ENCODE measurements around the gene HDAC4.
A peak's percentile ranks its signal among the peaks of the same experiment; 100 is the strongest.

The HDAC4 gene

DNA sequence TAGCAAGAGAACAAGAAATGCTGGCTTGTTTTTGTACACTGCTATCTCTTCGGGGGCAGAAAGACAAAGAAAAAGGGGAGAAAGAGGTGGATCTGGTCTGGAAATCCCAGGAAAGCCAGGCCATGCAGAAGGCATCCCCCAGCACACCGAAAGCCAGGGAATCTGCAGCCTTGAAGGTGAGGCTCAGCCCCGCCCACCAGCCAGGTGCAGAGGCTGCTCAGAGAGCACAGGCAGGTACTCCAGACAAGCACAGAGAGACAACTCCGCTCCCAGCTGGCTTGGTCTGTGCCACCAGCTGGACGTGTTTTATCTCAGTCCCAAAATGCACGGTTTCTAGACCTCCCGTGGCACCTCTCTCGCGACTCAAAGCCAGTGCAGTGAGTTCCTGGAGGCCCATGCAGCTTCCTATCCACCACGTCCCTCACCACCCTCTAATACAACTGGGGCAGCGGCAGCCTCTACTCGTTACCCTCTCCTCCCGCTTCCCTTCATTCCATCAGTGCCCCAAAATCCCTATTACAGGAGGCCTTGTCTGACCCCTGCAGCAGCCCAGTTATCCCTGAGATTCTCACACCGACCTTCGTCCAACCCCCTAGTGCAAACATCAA is 62.8 kb downstream of the HDAC4 start:
- no peaks in the 10 kb centered on the region for H3K36me3 ChIP-seq (ENCODE audit: insufficient read depth, low read length)
- H3K9me3 ChIP-seq (ENCODE audit: low read length), result no peaks in the 10 kb centered on the region
- peaks cover 60% of the 10 kb centered on the region for H3K4me1 ChIP-seq (ENCODE audit: insufficient read depth, low read length)
- no peak overlapping the region for H3K9ac ChIP-seq (ENCODE audit: low read length)
- H3K4me3 ChIP-seq (ENCODE audit: low read depth in 1 of 2, low read length in 2 of 2), result no peak overlapping the region
- peak overlapping the region; percentile 54 for H3K27ac ChIP-seq (ENCODE audit: low read depth, low read length)
- H3K27me3 ChIP-seq (ENCODE audit: control insufficient read depth in 1 of 2, insufficient read depth in 2 of 2, low read length in 2 of 2), result no peaks in the 10 kb centered on the region

DNA sequence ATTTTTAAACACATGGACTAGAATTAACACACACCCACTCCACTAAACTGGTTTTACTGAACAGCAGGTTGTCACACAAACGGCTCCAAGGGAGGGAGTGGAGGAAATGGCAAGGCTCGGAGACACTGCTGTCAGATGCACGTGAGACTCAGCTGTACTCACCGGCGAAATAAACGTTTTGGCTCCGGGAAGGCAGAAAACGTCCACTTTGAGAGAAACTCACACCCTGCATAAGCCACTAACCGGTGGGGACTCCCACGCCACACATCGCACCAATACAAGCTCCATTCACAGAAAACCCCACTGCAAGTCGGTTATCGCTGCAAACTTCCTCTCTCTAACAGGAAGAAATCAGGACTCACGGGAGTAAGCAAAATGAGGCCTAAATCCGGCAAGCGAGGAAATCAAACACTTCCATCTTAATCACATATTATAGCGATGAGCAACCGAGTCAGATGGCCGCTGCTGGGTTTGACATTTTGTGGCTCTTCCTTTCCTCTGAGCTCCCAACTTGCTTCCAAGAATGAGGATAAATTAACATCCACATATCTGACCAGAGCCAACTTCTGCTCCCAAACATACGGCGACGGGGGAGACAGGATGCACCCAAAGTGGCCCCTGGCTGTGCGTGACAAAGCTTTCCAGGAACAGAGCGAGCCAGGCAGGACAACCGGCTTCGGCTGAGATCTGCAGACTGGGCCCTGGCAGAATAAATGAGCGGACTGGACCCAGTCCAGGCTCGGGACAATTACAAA is 63.5 kb downstream of the HDAC4 start:
- peaks cover 62% of the 10 kb centered on the region for H3K4me1 ChIP-seq (ENCODE audit: insufficient read depth, low read length)
- H3K36me3 ChIP-seq (ENCODE audit: insufficient read depth, low read length), result no peaks in the 10 kb centered on the region
- peak overlapping the region; percentile 54 for H3K27ac ChIP-seq (ENCODE audit: low read depth, low read length)
- H3K9me3 ChIP-seq (ENCODE audit: low read length), result no peaks in the 10 kb centered on the region
- H3K9ac ChIP-seq (ENCODE audit: low read length), result no peak overlapping the region
- H3K27me3 ChIP-seq (ENCODE audit: control insufficient read depth in 1 of 2, insufficient read depth in 2 of 2, low read length in 2 of 2), result no peaks in the 10 kb centered on the region
- H3K4me3 ChIP-seq (ENCODE audit: low read depth in 1 of 2, low read length in 2 of 2), result no peak overlapping the region

- Histone ChIP-seq H3K27me3 (ENCODE audit: control insufficient read depth in 1 of 2, insufficient read depth in 2 of 2, low read length in 2 of 2) (no peaks in the 10 kb centered on the region), H3K27ac (ENCODE audit: low read depth, low read length) (peak overlapping the region; percentile 90), H3K4me3 (ENCODE audit: low read depth in 1 of 2, low read length in 2 of 2) (peak overlapping the region in 1 of 2 donors; percentile 28), H3K4me1 (ENCODE audit: insufficient read depth, low read length) (peaks cover 69% of the 10 kb centered on the region), H3K9me3 (ENCODE audit: low read length) (no peaks in the 10 kb centered on the region), H3K9ac (ENCODE audit: low read length) (peak overlapping the region; percentile 5), H3K36me3 (ENCODE audit: insufficient read depth, low read length) (no peaks in the 10 kb centered on the region)
Measured at GRCh38 chr2:239331560-239331959, 69.3 kb downstream of the HDAC4 start.

DNA sequence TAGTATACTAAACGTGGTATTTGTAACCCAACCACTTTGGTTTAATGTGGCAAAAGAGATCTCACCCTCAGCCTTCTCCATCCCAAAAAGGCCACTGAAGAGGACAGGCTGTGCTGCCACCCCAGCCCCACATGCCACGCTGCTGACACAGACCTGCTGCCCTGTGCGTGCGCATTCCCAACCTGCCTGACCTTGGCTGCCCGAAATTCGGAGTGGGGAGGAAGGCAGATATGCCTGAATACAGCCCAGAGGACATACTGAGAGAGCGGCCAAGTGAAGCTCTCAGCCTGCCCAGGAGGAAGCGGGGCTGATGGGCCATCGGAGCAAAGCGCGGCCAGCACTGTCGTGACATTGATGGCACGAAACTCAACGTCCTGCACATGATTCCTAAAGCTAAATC is 70.0 kb downstream of the HDAC4 start:
- H3K27ac ChIP-seq (ENCODE audit: low read depth, low read length), result peak overlapping the region; percentile 90
- peaks cover 64% of the 10 kb centered on the region for H3K4me1 ChIP-seq (ENCODE audit: insufficient read depth, low read length)
- H3K9ac ChIP-seq (ENCODE audit: low read length), result peak overlapping the region; percentile 5
- H3K36me3 ChIP-seq (ENCODE audit: insufficient read depth, low read length), result no peaks in the 10 kb centered on the region
- H3K4me3 ChIP-seq (ENCODE audit: low read depth in 1 of 2, low read length in 2 of 2), result peak overlapping the region in 1 of 2 donors; percentile 28
- no peaks in the 10 kb centered on the region for H3K27me3 ChIP-seq (ENCODE audit: control insufficient read depth in 1 of 2, insufficient read depth in 2 of 2, low read length in 2 of 2)
- no peaks in the 10 kb centered on the region for H3K9me3 ChIP-seq (ENCODE audit: low read length)

- Histone ChIP-seq H3K4me1 (ENCODE audit: insufficient read depth, low read length) (peaks cover 63% of the 10 kb centered on the region), H3K27ac (ENCODE audit: low read depth, low read length) (peak overlapping the region; percentile 90), H3K9me3 (ENCODE audit: low read length) (no peaks in the 10 kb centered on the region), H3K27me3 (ENCODE audit: control insufficient read depth in 1 of 2, insufficient read depth in 2 of 2, low read length in 2 of 2) (no peaks in the 10 kb centered on the region), H3K9ac (ENCODE audit: low read length) (peak overlapping the region; percentile 54), H3K4me3 (ENCODE audit: low read depth in 1 of 2, low read length in 2 of 2) (no peak overlapping the region), H3K36me3 (ENCODE audit: insufficient read depth, low read length) (no peaks in the 10 kb centered on the region)
Measured at GRCh38 chr2:239329972-239330572, 70.7 kb downstream of the HDAC4 start.

- Histone ChIP-seq H3K9ac (ENCODE audit: low read length) (peak overlapping the region; percentile 79), H3K27me3 (ENCODE audit: control insufficient read depth in 1 of 2, insufficient read depth in 2 of 2, low read length in 2 of 2) (no peaks in the 10 kb centered on the region), H3K9me3 (ENCODE audit: low read length) (no peaks in the 10 kb centered on the region), H3K4me1 (ENCODE audit: insufficient read depth, low read length) (peaks cover 70% of the 10 kb centered on the region), H3K4me3 (ENCODE audit: low read depth in 1 of 2, low read length in 2 of 2) (peak overlapping the region in 1 of 2 donors; percentile 16), H3K27ac (ENCODE audit: low read depth, low read length) (peak overlapping the region; percentile 93), H3K36me3 (ENCODE audit: insufficient read depth, low read length) (no peaks in the 10 kb centered on the region)
Measured at GRCh38 chr2:239329284-239329971, 71.4 kb downstream of the HDAC4 start.

DNA sequence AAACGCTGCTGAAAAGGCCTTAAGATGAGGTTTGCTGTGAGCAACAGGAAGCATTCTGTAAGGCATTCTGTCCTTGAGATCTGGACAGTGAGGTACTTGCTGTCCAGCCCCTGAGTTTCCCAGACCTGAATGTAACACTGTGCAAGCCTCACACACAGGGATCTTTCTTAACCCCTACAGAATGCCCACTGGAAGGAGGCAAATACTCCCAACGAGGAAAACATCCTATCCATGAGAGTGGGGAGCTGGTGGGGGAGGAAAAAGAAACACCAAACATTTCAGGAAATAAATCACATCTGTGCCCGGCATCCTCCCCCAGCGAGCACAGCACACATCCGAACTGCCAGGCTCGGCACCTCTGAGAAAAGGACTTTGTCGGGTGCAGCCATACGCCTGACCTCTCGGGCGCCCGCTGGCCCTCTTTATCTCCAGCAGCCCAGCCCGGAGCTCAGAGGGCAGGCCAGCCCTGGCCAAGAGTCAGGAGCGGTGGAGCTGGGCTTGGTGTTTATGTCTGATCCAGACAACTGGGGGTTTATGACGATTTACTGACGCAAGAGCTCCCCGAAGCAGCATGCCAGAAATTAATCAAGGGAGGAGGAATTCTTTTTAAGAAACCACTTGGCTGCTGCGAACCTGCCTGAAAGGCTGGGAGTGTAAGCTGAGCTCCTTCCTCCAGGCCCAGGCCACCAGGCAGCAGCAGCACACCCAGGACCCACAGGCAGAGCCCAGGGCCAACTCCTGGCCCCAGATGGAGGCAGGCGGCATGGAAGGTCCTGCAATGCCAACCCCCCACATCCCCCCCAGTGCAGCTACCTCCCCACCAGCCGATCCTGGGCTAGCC is 72.2 kb downstream of the HDAC4 start:
- H3K4me3 ChIP-seq (ENCODE audit: low read depth in 1 of 2, low read length in 2 of 2), result peak overlapping the region in 1 of 2 donors; percentile 17
- H3K27ac ChIP-seq (ENCODE audit: low read depth, low read length), result peak overlapping the region; percentile 93
- H3K36me3 ChIP-seq (ENCODE audit: insufficient read depth, low read length), result no peaks in the 10 kb centered on the region
- peak overlapping the region; percentile 79 for H3K9ac ChIP-seq (ENCODE audit: low read length)
- peaks cover 78% of the 10 kb centered on the region for H3K4me1 ChIP-seq (ENCODE audit: insufficient read depth, low read length)
- no peaks in the 10 kb centered on the region for H3K9me3 ChIP-seq (ENCODE audit: low read length)
- H3K27me3 ChIP-seq (ENCODE audit: control insufficient read depth in 1 of 2, insufficient read depth in 2 of 2, low read length in 2 of 2), result no peaks in the 10 kb centered on the region

DNA sequence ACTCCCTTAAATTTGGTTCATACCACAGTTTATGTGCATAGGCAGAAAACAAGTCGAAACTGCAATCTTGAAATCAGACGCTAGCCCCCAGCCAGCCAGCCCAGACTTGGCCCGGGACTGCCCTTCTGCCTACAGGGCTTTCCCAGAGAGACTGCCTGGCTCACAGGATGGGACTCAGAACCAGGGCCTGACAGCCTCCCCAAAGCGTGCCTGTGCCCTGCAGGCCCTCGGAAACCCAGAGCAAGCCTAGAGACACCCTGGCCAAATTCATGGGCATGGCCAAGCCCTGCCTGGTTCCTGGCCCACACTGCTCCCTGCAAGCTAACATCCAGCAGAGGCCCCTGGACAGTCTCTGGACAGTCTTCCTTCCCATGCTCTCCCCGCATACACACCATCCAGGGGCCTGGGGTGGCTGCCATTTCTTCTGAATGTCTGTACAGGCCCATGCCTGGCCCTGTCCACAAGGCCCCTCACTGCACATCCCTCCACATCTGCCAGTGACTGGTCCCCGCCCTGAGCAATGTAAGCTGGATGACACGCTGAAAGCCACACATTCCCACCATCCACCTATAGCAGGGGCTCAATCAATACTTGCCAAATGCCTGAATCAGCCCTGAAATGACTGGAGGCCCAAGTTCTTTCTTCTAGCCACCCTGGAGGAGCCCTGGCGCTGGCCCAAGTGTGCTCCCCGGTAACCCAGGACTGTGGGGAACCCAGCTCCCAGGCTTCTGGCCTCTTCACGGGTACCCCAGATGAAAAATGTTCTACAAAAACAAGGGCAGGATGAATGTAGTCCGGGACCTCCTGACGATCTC is 73.1 kb downstream of the HDAC4 start:
- Histone ChIP-seq H3K27ac (ENCODE audit: low read depth, low read length) (peak overlapping the region; percentile 93), H3K36me3 (ENCODE audit: insufficient read depth, low read length) (no peaks in the 10 kb centered on the region), H3K9ac (ENCODE audit: low read length) (peak overlapping the region; percentile 79), H3K4me3 (ENCODE audit: low read depth in 1 of 2, low read length in 2 of 2) (peak overlapping the region in 1 of 2 donors; percentile 17), H3K9me3 (ENCODE audit: low read length) (no peaks in the 10 kb centered on the region), H3K4me1 (ENCODE audit: insufficient read depth, low read length) (peaks cover 81% of the 10 kb centered on the region), H3K27me3 (ENCODE audit: control insufficient read depth in 1 of 2, insufficient read depth in 2 of 2, low read length in 2 of 2) (no peaks in the 10 kb centered on the region)

DNA sequence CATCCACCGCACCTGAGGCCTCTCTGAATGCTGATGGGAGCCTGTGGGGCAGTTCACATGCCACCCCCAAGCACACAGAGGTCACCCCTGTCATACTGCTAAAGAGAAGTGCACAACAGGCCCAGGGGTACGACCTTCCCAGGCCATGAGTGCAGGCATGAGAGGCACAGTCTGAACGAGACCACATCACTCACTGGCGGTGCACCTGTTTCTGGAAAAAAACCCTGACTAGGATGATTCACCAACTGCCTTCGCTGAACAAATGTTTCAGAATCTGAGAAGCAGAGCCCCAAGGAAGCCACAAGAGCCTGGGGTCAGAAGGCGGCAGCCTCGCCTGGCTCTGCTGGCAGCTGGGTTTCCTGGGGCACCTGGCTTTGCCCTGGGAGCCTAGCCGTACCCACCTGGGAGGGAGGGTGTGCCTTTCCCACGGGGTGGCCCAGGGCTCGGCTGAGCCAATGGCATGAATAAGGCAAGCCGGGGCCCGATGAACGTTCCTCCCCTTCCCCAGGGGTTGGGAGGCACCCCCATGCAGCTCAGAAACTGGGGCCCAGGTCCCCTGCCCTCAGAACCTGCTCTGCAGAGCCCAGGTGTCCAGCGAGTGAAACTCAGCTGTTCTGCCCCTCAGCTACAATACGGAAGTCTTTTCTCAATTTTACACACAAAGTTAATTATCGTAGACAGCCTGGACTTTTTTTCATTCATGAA is 73.8 kb downstream of the HDAC4 start:
- no peak overlapping the region for H3K4me3 ChIP-seq (ENCODE audit: low read depth in 1 of 2, low read length in 2 of 2)
- H3K36me3 ChIP-seq (ENCODE audit: insufficient read depth, low read length), result no peaks in the 10 kb centered on the region
- H3K27ac ChIP-seq (ENCODE audit: low read depth, low read length), result peak overlapping the region; percentile 93
- peaks cover 86% of the 10 kb centered on the region for H3K4me1 ChIP-seq (ENCODE audit: insufficient read depth, low read length)
- no peaks in the 10 kb centered on the region for H3K27me3 ChIP-seq (ENCODE audit: control insufficient read depth in 1 of 2, insufficient read depth in 2 of 2, low read length in 2 of 2)
- peak overlapping the region; percentile 79 for H3K9ac ChIP-seq (ENCODE audit: low read length)
- no peaks in the 10 kb centered on the region for H3K9me3 ChIP-seq (ENCODE audit: low read length)

DNA sequence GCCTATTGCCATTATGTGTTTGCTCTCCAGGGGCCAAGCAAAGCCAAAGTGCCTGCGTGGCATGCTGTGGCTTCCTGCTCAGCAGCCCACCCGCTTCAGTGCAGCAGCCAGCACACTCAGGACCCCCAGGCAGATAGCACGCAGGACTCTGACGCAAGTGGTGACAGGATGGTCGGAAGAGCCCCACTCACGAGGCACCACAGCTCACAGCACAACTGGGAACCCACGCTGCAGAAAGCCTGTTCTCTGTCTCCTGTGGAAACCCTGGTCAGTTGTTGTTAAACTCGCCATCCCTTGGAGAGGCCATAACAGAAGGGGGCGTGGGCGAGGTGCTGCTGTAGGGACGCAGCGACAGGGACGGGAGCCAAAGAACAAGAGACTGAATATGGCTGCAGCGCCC is 76.4 kb downstream of the HDAC4 start:
- no peaks in the 10 kb centered on the region for H3K27me3 ChIP-seq (ENCODE audit: control insufficient read depth in 1 of 2, insufficient read depth in 2 of 2, low read length in 2 of 2)
- peaks cover 65% of the 10 kb centered on the region for H3K4me1 ChIP-seq (ENCODE audit: insufficient read depth, low read length)
- no peak overlapping the region for H3K4me3 ChIP-seq (ENCODE audit: low read depth in 1 of 2, low read length in 2 of 2)
- no peaks in the 10 kb centered on the region for H3K36me3 ChIP-seq (ENCODE audit: insufficient read depth, low read length)
- H3K9ac ChIP-seq (ENCODE audit: low read length), result no peak overlapping the region
- H3K27ac ChIP-seq (ENCODE audit: low read depth, low read length), result peak overlapping the region; percentile 83
- H3K9me3 ChIP-seq (ENCODE audit: low read length), result no peaks in the 10 kb centered on the region
